ES-I3 (cell line): ENCODE measurements around the gene MRPL45.
A peak's percentile ranks its signal among the peaks of the same experiment; 100 is the strongest.

ENCODE experiments used
- H3K36me3 ChIP-seq: 2 replicates; pipeline ENCODE4 v1.6.1; 2013; ENCODE audit warnings: mild to moderate bottlenecking, low read length, control low read depth, moderate library complexity; ENCODE audit not compliant: insufficient read depth
- H3K4me1 ChIP-seq: 2 replicates; pipeline ENCODE4 v1.6.1; 2013; ENCODE audit warnings: mild to moderate bottlenecking, control low read depth, low read length; ENCODE audit not compliant: insufficient read depth
- H3K9ac ChIP-seq: 2 replicates; pipeline ENCODE4 v1.6.1; 2013; ENCODE audit warnings: low read depth, mild to moderate bottlenecking, low read length, moderate library complexity
- H3K9me3 ChIP-seq: 2 replicates; pipeline ENCODE4 v1.6.1; 2013; ENCODE audit warnings: mild to moderate bottlenecking, low read length, moderate library complexity; ENCODE audit not compliant: control insufficient read depth, insufficient read depth

The MRPL45 gene

DNA sequence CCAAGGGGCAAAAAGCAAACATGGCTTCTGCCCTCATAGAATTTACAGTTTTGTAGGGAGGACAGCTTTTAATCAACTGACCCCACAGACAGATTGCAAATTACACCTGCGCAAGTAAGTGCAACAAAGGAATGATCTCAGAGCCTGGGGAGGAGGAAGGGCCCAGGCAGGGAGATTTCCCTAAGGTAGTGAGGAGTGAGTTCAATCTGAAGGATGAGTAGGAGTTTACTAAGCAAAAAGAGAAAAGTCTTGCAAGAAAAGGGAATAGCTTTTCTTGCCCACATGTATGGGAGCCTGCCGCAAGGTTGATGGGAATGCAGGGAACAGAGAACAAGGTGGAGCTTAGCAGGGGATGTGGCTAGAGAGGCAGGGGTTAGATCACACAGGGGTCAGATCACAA, 53.1 kb downstream of the MRPL45 start:
- H3K4me1 ChIP-seq = peaks cover 26% of the 10 kb centered on the region
- H3K9ac ChIP-seq = peak overlapping the region; percentile 10; the same call in 1 of the 2 replicates
- no peaks in the 10 kb centered on the region for H3K36me3 ChIP-seq
- H3K9me3 ChIP-seq = no peaks in the 10 kb centered on the region; the same call in 1 of the 2 replicates

DNA sequence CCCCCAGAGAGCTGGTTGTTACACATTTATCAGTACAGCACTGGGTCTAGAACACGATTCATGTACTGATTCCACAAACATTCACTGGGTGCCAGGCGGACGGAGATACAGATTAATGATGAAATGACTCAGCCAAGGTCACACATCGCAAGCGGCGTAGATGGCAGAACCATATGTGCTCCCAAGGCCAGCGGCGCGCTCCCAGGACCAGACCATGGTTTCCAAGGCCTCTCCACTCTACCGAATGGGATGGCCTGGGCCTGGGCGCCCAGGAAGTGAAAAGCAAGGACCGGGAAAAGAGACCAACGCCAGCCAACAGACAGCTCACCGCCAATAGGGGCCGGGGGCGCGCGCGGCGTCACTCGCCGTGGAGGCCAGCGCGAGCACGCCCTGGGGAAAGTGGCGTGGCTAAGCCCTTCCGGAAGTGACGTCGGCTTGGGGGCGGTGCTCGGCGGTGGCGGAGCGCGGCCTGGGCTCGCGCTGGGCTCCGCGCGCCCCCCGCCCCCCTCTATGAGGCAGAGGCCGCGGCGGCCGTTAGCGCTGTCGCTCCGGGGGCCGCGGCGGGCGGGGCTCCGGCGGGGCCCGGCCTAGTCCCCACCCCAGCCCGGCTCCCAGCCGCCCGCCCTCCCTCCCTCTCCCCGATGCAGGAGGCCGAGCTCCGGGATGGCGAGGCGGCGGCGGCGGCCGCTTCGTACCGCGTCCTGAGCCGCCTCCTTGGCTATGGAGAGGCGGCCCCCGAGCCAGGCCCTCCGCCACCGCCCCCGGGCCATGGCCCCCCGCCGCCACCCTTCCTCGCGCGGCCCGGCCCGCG, 54.6 kb downstream of the MRPL45 start, which contains the start of gene SOCS7:
Gene SOCS7, plus strand, starts transcription at position 433 of the 811 bp plus-strand sequence. Its CDS starts 209 bp downstream, at position 642.
- H3K4me1 ChIP-seq = peaks cover 26% of the 10 kb centered on the region
- H3K9me3 ChIP-seq = no peaks in the 10 kb centered on the region; the same call in 1 of the 2 replicates

GRCh38 chr17:38352245-38353085, 55.5 kb downstream of the MRPL45 start:
- Histone ChIP-seq H3K9me3 (no peaks in the 10 kb centered on the region; the same call in 1 of the 2 replicates), H3K9ac (peak overlapping the region; percentile 79), H3K4me1 (peaks cover 26% of the 10 kb centered on the region), H3K36me3 (no peaks in the 10 kb centered on the region)

More for the DNA sequence above, 54.6 kb downstream of the MRPL45 start, which contains the start of gene SOCS7:
- Histone ChIP-seq H3K36me3 (no peaks in the 10 kb centered on the region), H3K9ac (peak within 1 kb of the TSS; percentile 82)

- Histone ChIP-seq H3K9ac (peak overlapping the region; percentile 79; the same call in 1 of the 2 replicates), H3K4me1 (peaks cover 26% of the 10 kb centered on the region), H3K9me3 (no peaks in the 10 kb centered on the region; the same call in 1 of the 2 replicates), H3K36me3 (no peaks in the 10 kb centered on the region)
These were observed 56.2 kb downstream of the MRPL45 start for GRCh38 chr17:38353086-38353604.

- peaks cover 26% of the 10 kb centered on the region for H3K4me1 ChIP-seq
- peak overlapping the region; percentile 79; the same call in 1 of the 2 replicates for H3K9ac ChIP-seq
- H3K9me3 ChIP-seq = no peaks in the 10 kb centered on the region; the same call in 1 of the 2 replicates
- no peaks in the 10 kb centered on the region for H3K36me3 ChIP-seq
These were observed 56.7 kb downstream of the MRPL45 start for GRCh38 chr17:38353668-38354067.

DNA sequence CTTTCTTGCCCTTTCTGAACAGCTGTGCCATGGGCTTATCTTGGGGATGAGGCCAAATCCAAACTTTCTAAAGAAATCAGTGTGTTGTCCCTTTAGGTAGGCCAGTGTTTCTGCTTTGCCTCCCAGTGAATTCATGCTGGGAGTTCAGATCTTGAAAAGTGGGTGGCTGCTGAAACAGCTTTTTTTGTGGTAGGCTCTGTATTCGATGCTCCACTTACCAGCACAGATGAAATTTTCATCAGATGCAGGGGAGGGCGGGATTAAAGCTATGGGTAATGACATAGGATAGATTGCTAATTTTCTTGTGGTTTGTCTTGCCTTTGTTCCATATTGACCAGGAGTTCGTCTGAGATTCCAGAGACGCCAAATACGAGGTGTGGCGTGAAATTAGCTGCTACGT, 57.5 kb downstream of the MRPL45 start:
- peak overlapping the region; percentile 79; the same call in 1 of the 2 replicates for H3K9ac ChIP-seq
- no peaks in the 10 kb centered on the region; the same call in 1 of the 2 replicates for H3K9me3 ChIP-seq
- no peaks in the 10 kb centered on the region for H3K36me3 ChIP-seq
- H3K4me1 ChIP-seq = peaks cover 29% of the 10 kb centered on the region

DNA sequence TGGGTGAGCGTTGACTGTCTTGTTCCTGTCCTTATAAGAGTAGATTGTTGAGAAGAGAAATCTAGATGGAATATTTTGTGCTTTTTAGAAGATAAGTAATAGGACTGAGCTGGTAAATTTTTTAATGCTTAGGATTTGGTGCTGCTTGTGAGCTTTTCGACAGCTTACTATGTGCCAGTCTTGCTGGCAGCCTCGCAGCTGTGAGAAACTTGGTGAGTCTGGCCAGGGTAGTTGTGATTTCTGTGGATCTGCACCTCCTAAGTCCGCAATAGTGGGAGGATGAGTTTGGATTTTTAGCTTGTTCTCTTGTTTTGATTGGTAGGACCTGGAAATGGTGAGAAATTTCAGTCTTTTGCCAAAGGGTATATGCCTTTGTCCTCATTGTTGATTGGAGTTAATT, 58.3 kb downstream of the MRPL45 start:
- Histone ChIP-seq H3K36me3 (no peaks in the 10 kb centered on the region), H3K4me1 (peaks cover 21% of the 10 kb centered on the region), H3K9ac (no peak overlapping the region), H3K9me3 (no peaks in the 10 kb centered on the region; the same call in 1 of the 2 replicates)

GRCh38 chr17:38357486-38358123, 60.6 kb downstream of the MRPL45 start:
- Histone ChIP-seq H3K9me3 (no peaks in the 10 kb centered on the region), H3K9ac (no peak overlapping the region)

GRCh38 chr17:38358586-38359513, 61.9 kb downstream of the MRPL45 start:
- H3K36me3 ChIP-seq = 0 out of 2 replicates have a peak, but pooled peaks cover 3% of the 10 kb centered on the region
- no peak overlapping the region for H3K9ac ChIP-seq
- no peaks in the 10 kb centered on the region for H3K9me3 ChIP-seq
- peaks cover 24% of the 10 kb centered on the region for H3K4me1 ChIP-seq

More at GRCh38 chr17:38357486-38358123, 60.6 kb downstream of the MRPL45 start:
- Histone ChIP-seq H3K4me1 (peaks cover 28% of the 10 kb centered on the region), H3K36me3 (0 out of 2 replicates have a peak, but pooled peaks cover 3% of the 10 kb centered on the region)

DNA sequence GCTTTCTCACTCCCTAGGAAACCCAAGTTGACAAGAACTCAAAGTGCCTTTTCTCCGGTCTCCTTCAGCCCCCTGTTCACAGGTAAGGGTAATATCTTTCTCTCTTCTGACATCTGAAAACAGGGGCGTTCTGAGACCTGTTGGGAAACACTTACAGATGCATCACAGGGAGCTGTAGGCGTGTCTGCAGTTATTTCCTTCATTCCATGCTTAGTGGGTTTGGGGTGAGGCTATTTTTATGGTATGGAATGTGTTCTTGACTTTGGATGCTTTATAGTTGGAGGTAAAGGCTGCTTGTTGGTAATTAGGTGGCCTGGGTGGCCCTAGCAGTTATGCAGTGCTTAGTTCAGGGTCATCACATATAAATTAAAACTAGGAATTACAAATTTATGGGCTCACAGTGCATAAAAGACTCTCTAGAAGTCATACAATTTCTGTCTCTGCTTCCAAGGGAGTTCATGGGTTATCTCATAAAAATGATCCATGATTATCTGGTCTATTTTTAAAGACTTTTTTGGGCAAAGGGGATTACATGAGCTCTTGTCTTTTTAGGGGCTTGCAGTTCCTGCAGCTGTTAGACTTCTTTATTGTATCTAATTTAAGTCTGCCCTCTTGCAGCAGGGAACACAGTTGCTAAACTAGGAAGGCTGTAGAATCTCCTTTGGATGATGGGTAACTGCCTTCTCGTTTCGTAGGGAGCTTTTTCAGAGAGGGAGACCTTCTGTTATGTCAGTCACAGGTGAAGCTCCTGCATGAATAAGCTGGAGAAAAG, 64.9 kb downstream of the MRPL45 start:
- Histone ChIP-seq H3K36me3 (0 out of 2 replicates have a peak, but pooled peaks cover 3% of the 10 kb centered on the region), H3K4me1 (peaks cover 13% of the 10 kb centered on the region), H3K9ac (no peak overlapping the region), H3K9me3 (no peaks in the 10 kb centered on the region)

- Histone ChIP-seq H3K9ac (no peak overlapping the region), H3K36me3 (0 out of 2 replicates have a peak, but pooled peaks cover 3% of the 10 kb centered on the region), H3K4me1 (peaks cover 13% of the 10 kb centered on the region), H3K9me3 (no peaks in the 10 kb centered on the region)
These were observed 66.0 kb downstream of the MRPL45 start for GRCh38 chr17:38363016-38363415.

DNA sequence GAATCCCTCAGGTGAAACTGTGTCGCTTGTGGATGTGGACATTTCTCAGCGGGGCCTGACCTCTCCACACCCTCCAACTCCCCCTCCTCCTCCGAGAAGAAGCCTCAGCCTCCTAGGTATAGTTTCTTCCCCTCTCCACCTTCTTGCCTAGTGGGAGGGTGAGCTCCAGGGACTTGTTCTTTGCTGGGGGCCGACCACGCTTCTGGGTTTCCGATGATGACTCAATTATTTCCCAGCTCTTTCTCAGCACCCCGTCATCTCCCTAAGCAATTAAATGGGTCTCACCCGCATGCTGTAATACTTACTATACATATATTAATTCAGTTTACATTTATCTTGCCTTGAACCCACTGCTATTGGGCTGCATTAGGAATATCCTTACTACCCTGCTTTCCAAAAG, 67.8 kb downstream of the MRPL45 start:
- H3K4me1 ChIP-seq = peaks cover 10% of the 10 kb centered on the region
- H3K9ac ChIP-seq = no peak overlapping the region
- H3K36me3 ChIP-seq = peaks cover 7% of the 10 kb centered on the region
- no peaks in the 10 kb centered on the region for H3K9me3 ChIP-seq
